HG03575 (cell line): ENCODE measurements around the gene SPATA12.

Experiments used
- ATAC-seq: cut with Tn5 transposase; IDR thresholded peaks from one replicate; pipeline ENCODE4 v1.9.1; 2021; ENCODE audit not compliant: unreplicated experiment, insufficient number of reproducible peaks, low FRiP score; ENCODE audit errors: extremely low read depth

The SPATA12 gene, protein sequence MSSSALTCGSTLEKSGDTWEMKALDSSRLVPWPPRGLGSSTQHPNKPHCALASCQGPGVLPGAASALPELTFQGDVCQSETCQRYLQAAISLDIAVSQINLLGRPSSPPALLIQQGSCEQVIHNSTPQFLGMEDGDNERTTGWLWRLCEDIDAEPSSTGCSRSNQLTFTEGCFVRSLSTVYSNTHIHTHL

DNA sequence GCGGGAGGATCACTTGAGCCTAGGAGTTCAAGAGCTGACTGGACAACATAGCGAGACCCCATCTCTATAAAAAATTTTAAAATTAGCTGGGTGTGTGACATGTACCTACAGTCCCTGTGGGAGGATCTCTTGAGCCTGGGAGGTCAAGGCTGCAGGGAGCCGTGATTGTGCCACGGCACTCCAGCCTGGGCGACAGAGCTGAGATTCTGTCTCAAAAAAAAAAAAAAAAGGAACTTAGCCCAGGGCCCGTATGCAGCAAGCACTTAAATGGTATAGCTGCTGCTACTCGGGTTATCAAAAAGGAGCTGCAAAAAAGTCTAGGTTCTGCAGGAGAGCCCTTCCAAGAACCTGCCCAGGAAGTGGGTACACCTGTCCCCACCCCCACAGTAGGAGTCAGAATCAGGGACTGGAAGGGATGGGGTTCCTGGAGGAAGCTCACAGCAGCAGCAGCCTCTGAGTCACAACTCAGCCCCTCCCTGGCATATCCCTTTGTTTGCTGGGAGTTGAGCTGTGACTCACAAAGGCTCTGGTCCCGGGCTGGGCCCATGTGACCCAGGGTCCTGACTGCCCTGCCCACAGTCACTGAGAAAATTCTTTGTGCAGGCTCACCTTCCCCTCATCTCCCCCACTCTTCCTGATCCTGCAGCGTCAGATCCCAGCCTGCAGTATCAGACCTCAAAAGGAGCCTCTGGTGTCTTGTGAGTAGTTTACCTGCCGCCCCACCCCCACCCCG lies at the start of gene SPATA12:
SPATA12 (plus strand) TSS at position 576 of the 733 bp plus-strand sequence. CDS start 13,031 bp downstream, outside the sequence.
- ATAC-seq, result no peak

DNA sequence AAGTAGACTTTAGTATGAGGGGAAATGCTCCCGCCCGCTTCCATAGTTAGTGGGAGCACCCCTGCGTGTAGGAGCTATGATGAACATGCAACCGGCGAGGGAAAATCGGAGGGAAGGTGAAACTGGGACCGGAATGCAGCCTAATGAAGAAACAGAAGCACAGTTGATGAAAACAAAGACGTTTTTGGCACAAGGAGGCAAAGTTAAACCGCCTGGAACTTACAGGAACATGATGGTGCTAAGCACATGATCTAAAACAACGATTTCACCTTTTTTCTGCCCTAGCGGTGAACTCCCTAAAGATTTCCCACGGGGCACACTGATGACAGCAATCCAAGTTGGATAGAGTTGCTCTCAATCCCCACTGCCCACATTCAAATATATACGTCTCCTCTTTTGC lies 49.4 kb upstream of the SPATA12 start:
- ATAC-seq, result no peak

DNA sequence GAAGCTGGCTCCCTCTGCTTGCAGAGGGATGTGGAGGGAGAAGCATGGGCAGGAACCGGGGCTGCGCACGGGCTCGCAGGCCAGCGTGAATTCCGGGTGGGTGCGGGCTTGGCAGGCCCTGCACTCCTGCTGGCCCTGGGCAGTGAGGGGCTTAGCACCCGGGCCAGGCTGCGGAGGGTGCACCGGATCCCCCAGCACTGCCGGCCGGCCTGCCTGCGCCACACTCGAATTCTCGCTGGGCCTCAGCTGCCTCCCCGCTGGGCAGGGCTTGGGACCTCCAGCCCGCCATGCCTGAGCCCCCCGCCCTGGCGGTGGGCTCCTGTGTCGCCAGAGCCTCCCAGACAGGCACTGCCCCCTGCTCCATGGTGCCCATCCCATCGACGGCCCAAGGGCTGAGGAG lies 47.6 kb upstream of the SPATA12 start:
- ATAC-seq, result no peak

DNA sequence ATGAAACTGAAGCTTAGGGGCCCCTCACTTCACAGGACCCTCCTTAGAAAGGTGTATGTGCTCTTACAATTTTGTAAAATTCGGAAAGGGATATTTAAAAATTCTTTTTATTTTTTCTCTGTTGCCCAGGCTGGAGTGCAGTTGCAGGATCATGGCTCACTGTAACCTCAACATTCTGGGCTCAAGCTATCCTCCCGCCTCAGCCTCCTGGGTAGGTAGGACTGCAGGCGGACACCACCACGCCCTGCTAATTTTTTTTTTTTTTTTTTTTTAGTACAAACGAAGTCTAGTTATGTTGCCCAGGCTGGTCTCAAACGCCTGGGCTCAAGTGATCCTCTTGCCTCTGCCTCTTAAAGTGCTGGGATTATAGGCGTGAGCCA lies 45.1 kb upstream of the SPATA12 start:
- no peak for ATAC-seq

DNA sequence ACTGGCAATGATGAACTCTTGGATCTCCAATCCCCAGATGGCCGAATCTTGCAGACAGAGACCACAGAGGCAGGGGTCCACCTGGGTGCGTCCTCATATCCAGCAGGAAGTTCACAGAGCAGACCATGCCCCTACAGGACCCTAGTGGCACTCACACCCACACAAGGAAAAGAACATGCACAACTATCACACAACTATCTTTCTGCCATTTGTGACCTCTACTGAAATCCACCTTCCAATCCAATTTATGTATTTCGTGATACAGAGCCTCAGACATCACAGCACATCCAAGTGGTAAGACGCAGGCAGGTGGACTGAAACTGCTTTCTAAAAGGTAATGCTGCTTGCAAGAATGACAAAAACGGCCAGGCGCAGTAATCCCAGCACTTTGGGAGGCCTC lies 44.6 kb upstream of the SPATA12 start:
- ATAC-seq, result no peak

DNA sequence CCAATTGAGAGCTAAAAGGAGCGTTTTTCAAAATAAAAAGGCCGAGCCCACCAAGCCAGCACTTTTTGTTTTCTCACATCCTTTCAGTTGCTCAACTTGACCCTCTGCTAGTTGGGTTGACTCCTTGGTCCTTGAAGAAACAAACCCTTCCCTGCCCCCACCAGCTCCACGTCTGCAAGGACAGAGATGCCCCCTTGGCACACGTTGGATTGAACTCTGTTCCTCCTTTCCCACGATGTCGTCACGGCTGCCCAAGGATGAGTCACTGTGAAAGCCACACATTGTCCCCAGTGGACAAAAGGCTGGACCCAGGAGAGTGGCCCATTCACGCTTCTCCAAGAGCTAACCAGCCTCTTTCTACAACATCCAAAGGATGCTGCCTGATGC lies 43.0 kb upstream of the SPATA12 start:
- no peak for ATAC-seq

DNA sequence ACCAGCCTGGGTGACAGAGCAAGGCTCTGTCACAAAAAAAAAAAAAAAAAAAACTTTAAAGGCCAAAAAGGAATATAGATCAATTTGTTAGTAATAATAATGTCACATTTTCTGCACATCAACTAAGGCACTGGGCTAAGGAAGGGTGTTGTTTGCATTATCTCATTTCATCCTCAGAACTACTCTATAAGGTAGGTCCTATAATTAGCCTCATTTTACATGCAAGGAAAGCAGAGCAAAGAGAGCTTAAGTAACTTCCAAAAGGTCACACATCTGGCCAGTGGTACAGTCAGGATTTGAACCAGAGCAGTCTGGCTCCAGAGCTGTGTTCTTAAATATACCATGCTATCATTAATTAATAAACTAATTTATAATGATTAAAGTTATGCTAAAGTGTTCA lies 42.2 kb upstream of the SPATA12 start:
- ATAC-seq, result no peak

DNA sequence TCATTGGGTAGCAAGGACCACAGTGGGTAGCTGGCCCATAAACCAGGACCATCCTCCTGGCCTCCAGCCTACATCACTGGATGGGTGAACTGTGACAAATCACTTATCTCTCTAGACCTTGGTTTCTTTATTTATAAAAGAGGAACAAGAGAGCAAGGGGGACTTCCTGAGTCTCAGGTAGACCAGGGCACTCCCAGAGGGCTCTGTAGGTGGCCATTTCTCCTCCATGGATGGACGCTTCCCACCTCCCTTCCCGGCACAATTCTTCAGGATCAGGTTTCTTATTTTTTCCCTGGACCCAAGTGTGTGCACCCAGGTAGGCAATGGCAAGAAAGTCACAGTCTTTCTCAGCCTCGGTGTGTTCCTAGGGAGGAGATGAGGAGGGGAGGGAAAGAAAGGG lies 41.4 kb upstream of the SPATA12 start:
- no peak for ATAC-seq

DNA sequence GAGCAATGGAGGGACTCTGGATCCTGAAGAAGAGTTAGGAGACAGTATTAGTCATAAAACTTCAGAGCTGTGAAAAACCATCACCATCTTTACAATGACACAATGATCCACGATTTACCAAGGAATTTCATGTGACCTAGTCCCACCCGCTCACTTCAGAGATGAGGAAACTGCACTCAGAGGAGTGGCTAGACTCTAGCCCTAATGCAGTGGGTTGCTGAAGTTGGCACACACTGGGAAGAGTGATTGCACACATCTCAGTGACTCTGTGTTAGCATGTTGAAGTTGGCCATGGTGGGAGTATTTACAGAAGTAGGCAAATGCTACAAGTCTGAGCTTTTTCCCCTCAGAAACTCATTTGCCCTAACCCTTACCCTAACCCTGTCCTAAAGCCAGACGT lies 35.2 kb upstream of the SPATA12 start:
- no peak for ATAC-seq

DNA sequence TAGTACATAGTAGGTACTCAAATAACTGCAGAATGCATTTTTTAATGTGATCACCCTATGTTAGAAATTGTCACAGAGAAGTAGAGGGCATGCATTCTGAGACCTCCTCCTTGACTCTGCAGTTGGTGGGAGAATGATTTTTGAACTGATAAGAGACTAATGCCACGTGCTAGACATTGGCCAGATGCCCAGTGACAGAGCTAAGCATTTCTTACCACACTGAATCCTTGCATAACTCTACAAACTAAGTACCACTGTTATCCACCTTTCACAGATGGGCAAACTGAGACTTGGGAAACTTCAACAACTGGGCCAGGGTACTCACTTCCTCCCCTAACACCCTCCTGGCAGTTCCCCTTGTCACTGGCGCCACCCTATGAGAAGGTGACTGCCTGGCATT lies 33.5 kb upstream of the SPATA12 start:
- ATAC-seq, result no peak

DNA sequence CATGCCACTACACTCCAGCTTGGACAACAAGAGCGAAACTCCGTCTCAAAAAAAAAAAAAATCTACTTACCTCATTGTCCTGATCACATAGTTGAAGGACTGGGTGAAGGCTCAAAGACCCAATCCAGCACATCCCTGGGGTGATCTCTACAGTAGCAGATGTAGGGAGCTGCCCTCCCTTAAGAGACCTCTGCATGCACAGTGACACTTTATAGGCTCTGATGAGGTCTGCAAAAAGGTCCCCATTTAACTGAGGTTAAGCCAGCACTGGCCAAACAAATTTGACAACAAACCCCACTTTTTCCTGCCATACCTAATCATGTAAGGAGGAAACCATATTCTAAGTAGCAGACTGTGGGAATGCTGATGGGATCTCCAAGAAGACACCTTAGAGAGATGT lies 31.1 kb upstream of the SPATA12 start:
- no peak for ATAC-seq

DNA sequence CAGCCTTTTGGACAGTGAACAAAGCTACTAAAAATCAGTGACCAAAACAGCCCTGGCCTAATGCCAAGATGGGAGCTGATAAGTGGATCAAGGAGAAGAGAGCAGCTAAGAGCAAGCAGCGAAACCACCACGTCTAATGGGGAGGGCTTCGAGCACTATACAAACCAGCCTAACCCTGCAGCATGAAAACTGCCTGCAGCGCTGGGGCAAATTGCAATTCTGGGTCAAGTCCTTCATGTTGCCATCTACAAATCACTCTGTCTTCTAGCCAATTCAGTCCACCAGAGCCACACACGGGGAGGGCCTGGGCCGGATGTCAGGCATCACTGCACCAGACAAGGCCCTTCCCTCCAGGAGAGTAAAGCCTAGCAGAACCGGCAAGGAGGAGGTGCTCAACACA lies 30.5 kb upstream of the SPATA12 start:
- ATAC-seq, result no peak

DNA sequence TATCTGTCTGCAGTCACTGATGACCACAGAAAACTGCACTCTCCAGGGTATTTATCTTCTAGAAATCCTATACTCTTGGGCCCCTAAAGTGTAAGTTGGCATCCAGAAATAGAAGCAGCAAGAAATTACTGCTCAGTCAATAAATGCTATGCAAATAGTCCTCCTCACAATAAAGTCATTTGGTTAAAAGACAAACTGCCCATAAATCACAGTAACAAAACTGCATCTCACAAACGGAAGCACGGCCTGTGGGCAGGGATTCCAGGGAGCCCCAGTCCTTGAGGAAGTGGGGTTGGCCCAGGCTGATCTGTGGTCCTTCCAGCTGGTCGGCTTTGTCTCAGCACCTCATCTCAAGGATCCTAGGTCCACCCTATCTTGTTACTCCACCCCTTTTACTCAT lies 29.7 kb upstream of the SPATA12 start:
- ATAC-seq, result no peak

DNA sequence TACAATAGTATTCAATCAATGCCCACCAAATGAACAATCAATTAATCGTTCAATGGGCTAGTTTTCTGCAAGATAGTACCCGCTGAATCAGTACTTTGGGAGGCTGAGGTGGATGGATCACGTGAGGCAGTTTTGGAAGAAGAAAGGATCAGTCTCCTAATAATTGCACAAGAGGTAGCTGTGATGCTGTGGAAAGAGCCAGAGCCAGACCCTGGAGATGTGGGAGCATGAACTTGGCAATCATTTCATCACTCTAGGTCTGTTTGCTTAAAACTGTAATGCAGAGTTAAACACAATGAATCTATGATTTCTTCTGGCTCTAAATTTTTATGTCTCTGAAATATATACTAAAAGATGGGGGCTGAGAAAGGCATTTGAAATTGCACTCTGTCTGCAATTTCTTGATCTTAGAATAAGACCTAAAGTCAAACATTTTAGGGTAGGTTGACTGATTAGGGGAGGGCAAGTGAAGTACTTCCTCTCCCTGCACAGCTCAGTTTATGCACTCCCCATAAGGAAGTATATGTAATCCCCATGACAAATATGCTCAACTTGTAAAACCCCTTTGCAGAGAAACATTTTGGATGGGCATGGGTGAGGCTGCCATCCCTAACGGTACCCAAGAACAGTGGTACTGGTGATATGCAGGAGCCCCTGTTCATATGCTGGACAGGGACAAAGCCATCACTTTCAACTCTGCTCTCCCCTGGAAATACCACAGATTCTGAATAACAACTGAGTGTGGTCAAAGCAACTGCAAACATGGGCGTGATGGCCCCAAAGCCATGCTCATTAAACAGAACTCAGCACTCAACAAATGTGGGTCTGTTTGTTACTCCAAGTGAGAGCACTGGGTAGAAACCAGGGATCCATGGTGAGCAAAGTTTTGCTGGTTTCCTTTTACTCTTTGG lies 28.6 kb upstream of the SPATA12 start:
- no peak for ATAC-seq

DNA sequence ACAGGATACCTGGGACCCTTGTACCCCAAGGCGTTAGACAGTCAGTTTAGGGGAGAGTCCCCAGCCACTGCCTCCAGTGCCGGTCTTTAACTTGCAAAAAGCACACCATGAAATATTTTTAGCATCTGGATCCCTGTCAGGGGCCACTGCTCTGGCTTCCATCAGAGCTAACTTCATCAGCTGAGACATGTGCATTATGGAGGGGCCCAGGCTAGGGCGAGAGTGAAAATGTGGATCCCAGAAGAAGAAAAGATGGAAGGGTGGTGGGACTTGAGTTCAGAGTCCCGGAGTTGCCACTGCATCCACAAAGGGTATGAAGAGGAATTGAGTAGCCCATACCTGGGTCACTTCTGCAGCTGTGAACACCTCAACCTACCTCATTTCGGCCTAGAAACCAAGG lies 23.5 kb upstream of the SPATA12 start:
- ATAC-seq, result no peak

DNA sequence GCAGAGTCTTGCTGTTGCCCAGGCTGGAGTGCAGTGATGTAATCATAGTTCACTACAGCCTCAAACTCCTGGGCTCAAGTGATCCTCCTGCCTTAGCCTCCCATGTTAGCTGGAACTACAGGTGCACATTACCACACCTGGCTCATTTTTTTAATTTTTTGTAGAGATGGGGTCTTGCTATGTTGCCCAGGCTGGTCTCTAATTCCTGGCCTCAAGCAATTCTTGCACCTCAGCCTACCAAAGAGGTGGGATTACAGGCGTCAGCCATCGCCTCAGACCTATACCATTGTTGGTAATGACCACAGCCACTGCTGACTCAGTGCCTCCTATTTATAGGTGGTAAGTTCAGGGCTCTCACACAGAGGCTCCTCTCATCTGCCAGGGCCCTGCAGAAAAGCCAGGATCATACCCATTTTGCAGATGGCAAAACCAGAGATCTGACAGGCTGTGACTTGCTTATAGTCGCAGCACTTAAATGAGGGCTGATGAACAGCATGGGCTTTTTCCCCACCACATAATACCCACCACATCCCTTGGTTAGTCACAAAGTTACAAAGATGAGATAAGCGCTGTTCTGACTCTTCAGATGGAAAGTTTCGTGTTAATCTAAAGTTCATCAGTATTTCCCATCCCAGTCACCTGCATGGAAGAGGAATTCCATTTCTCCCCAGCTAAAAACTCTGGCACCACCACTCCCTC lies 21.8 kb upstream of the SPATA12 start:
- no peak for ATAC-seq

DNA sequence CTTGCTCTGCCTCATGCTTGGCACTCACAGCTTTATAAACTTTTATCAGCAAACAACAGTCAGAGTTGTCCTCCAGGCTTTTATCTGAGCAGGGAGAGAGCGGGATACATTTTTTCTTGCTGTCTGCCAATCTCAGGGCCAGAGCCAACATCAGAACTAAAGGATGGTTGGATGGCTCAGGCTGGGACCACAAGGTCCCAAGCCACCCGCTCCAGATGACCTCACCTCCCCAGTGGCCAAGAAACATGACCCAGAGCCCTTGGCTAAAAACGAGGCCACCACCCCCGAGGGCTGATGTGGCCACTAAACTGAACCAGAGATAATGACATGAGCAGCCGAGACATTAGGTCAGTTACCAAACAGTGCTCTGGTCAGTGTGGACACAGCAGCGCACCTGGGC lies 18.8 kb upstream of the SPATA12 start:
- ATAC-seq, result no peak

DNA sequence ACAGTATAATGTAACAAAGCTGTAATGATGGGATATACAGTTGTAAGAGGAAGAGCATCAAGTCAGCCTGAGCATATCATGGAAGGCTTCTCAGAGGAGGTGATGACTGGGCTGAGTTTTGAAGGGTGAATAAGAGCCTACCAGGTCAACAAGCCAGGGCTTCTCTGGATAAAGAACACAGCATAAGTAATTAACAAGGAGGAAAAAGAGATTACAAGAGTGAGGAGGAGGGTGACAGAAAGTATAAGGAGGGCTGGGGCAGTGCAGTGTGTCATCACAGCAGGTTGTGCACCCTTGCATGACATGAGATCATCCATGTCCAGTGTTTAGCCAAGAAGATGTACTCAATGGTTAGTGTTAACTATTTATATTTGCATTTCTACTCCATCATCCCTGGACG lies 16.9 kb upstream of the SPATA12 start:
- ATAC-seq, result no peak

DNA sequence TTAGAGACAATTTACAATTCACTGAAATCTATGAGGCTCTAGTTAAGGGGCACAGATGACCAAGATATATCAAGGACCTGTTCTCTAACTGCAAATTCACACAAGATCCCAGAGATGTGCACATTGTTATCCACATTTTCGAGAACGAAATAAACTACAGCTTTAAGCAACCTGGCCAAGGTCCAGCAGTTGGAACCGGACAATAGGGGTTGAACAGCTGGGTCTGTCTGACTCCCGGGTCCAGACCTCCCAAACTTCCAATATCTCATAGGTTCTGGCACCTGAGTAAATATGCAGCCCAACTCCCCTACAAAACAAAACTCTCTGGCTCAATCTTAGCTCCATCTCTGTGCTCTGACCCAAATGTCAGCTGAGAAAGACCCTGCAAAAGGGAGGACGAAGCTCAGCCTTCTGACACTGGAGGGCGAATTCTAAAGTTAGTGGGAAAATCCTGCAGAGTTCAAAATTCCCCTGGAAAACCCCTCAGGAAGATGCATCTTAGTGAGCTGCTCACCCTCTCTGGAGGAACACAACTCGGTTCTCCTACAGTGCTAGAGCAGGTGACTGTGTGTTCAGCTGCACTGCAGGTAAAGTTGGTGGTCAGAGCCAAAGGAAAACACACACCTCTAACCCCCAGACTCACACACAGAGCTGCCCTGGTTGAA lies 14.2 kb upstream of the SPATA12 start:
- ATAC-seq, result no peak
